Epidermal melanocyte (primary cell): ENCODE results near the gene C6orf141.
"Not testable (repeated sequence)": the region's sequence is repeated elsewhere in the genome, so short reads cannot be mapped to it uniquely, and the experiment has no call there.

Source experiments
- DNase-seq: peaks from one replicate; pipeline ENCODE4 v3.0.0; 2011; ENCODE audit warnings: low spot score; ENCODE audit not compliant: insufficient read length

C6orf141 gene

DNA sequence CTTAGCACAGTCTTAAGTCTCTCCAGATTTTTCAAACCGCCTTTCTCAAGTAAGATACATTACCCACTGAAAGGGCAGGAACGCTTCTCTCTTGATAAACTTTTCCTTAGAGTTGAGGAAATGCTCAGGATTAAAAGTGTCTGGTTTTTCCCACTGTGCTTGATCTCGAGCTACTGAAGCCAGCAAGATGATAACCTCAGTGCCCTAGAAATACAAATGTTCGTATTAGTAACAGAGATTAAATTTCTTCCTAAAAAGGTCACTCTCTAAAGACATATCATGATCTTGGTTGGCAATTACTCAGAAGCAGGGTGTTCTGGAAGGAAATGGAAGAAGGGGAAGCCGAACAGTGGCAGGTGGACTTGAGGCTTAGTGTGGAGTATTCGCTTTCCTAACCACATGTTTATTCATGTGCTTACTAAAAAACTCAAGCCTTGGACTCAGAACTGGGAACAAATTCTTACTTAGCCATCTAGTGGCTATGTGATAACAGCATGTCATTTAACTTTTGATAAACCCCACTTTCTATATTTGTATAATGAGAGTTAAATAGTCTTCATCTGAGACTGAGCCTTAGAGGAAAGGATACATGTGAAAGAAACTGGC, 20.1 kb downstream of the C6orf141 start:
- DNase-seq, result no peak

DNA sequence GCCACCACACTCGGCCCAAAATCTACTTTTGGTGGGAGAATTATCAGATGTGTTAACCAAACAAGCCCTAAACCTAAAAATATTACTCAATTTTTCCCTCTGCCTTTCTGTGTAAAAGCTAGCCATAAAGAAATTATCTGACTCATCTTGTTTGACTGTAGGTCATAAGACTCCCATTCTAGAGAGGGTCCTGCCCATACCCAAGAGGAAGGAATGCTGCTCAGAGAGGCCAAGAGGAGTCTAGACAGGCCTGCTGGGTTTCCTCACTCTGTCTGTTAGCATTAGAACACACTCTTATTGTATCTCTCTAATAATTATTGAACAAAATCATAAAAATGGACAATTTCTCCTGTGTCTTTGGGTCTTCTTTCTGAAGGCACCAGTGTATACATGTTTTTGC, 26.1 kb downstream of the C6orf141 start:
- DNase-seq, result no peak

DNA sequence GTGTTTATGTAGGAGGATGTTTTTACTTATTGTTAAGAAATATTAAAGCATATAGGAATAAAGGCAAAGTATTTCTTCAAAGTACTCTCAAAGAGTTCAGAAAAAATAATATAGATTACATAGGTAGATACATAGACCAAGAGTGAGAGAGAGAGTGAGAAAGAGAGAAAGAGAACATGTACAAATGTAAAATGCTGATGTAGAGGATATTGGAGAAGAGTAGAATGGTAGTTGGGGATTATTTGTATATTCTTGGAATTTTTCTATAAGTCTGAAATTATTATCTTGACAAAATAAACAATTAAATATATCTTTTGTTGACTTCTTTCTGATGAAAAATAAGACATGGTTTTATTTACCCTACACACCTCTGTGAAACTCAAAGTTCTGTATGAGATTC, 29.2 kb downstream of the C6orf141 start:
- DNase-seq, result no peak

DNA sequence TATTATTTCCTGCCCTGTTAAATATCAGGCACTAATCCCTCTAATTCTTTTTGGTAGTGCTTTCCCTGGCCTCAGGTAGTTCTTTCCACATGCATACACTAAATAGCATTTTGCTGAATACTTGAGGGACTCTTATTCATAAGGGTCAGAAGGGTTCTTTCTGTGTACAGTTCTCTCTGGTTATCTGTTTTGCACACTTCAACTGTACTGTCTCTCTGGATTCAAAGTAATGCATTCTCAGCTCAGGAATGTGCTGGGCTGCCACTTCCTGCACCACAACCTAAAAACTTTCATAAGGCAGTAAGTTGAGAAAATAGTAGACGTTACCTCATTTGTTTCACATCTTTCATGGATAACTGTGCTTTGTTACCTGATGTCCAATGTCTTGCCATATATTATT, 32.1 kb downstream of the C6orf141 start:
- DNase-seq, result no peak

DNA sequence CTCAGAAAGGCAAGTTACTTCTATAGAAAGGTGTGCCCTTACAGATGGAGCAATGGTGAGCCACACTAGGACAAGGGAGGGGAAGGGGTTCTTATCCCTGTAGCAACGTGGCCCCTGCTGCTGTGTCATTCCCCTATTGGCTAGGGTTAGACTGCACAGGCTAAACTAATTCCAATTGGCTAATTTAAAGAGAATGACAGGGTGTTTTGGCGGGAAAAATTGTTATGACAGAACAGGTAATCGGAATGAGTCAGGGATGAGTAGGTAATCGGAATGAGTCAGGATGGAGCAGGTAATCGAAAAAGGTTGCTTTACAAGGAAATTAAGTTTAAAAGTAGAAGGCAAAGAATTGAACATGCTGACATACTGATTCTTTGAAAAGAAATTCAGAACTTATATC, 36.8 kb downstream of the C6orf141 start:
- not testable (repeated sequence) for DNase-seq
